ENCODE data around the gene KNL1. TPM values are rescaled to one million over a fixed set of nuclear protein-coding genes. Genes with fewer than 3 reads are reported as not detected.

KNL1 gene
- total and polyA plus RNA-seq, 10 of the 15 experiments (the other 5 are each of a cell fraction or from before 2014, with no cell fraction given): 10.9 to 55.5 (median 28.4) TPM

DNA sequence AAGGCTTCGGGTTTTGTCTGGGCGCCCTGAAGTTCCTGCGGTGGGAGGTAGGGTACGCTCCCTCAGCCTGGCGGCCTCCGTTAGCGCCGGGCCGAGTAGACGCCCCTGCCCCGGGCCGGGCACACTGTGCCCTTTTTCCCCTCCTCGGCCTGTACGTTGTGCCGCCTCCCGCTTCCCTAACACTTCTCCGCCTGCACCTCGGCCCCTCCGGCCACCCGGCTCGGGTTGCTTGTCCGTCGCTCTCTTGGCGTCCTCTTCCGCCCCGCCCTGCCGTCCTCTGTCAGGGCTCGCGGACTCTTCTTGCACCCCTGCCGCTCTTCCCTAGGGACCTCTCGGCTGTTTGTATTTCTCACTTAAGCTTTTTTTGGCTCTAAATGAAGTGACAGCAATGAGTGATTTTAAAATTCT lies 384 bp downstream of the KNL1 start (continued):
- TF ChIP-seq, protein P1, sequence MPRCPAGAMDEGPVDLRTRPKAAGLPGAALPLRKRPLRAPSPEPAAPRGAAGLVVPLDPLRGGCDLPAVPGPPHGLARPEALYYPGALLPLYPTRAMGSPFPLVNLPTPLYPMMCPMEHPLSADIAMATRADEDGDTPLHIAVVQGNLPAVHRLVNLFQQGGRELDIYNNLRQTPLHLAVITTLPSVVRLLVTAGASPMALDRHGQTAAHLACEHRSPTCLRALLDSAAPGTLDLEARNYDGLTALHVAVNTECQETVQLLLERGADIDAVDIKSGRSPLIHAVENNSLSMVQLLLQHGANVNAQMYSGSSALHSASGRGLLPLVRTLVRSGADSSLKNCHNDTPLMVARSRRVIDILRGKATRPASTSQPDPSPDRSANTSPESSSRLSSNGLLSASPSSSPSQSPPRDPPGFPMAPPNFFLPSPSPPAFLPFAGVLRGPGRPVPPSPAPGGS (IDR thresholded peaks at IDR 0.05; ENCODE audit: borderline replicate concordance, insufficient read depth, low read depth, low read length, poor library complexity, severe bottlenecking): no peak
- no peak for TF ChIP-seq JUNB (IDR thresholded peaks at IDR 0.05)
- TF ChIP-seq SPI1 (IDR thresholded peaks at IDR 0.05; ENCODE audit: borderline replicate concordance, insufficient read depth, low read depth, low read length): peak; percentile 2; the same call in 1 of the 2 replicates
- TF ChIP-seq MEF2B (IDR thresholded peaks at IDR 0.05; ENCODE audit: partially characterized antibody, poor library complexity, severe bottlenecking): peak; percentile 95
- no peak for TF ChIP-seq ZNF217 (IDR thresholded peaks at IDR 0.05)
- no peak for TF ChIP-seq CBX5 (IDR thresholded peaks at IDR 0.05; ENCODE audit: low read depth)
- no peak for TF ChIP-seq KLF5 (IDR thresholded peaks at IDR 0.05; ENCODE audit: partially characterized antibody)
- no peak for TF ChIP-seq RAD51 (IDR thresholded peaks at IDR 0.05)
- TF ChIP-seq ATF7 (IDR thresholded peaks at IDR 0.05; ENCODE audit: low read depth): no peak
- 0 out of 2 replicates have a peak, but pooled peaks have one; percentile 19 for TF ChIP-seq SMARCA5 (IDR thresholded peaks at IDR 0.05)
- TF ChIP-seq, protein P2, sequence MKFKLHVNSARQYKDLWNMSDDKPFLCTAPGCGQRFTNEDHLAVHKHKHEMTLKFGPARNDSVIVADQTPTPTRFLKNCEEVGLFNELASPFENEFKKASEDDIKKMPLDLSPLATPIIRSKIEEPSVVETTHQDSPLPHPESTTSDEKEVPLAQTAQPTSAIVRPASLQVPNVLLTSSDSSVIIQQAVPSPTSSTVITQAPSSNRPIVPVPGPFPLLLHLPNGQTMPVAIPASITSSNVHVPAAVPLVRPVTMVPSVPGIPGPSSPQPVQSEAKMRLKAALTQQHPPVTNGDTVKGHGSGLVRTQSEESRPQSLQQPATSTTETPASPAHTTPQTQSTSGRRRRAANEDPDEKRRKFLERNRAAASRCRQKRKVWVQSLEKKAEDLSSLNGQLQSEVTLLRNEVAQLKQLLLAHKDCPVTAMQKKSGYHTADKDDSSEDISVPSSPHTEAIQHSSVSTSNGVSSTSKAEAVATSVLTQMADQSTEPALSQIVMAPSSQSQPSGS (IDR thresholded peaks at IDR 0.05; ENCODE audit: low read length): no peak
- TF ChIP-seq FOXK2 (IDR thresholded peaks at IDR 0.05): no peak
- 0 out of 2 replicates have a peak, but pooled peaks have one; percentile 25 for TF ChIP-seq MEF2A (IDR thresholded peaks at IDR 0.05; ENCODE audit: insufficient read depth, low read depth, low read length)
- no peak for TF ChIP-seq ZSCAN29 (IDR thresholded peaks at IDR 0.05)
- TF ChIP-seq, protein P3, sequence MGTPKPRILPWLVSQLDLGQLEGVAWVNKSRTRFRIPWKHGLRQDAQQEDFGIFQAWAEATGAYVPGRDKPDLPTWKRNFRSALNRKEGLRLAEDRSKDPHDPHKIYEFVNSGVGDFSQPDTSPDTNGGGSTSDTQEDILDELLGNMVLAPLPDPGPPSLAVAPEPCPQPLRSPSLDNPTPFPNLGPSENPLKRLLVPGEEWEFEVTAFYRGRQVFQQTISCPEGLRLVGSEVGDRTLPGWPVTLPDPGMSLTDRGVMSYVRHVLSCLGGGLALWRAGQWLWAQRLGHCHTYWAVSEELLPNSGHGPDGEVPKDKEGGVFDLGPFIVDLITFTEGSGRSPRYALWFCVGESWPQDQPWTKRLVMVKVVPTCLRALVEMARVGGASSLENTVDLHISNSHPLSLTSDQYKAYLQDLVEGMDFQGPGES (IDR thresholded peaks at IDR 0.05): no peak
- TF ChIP-seq ASH2L (IDR thresholded peaks at IDR 0.05; ENCODE audit: borderline replicate concordance, low read depth): peak; percentile 91; the same call in 1 of the 2 replicates
- TF ChIP-seq, protein P4, sequence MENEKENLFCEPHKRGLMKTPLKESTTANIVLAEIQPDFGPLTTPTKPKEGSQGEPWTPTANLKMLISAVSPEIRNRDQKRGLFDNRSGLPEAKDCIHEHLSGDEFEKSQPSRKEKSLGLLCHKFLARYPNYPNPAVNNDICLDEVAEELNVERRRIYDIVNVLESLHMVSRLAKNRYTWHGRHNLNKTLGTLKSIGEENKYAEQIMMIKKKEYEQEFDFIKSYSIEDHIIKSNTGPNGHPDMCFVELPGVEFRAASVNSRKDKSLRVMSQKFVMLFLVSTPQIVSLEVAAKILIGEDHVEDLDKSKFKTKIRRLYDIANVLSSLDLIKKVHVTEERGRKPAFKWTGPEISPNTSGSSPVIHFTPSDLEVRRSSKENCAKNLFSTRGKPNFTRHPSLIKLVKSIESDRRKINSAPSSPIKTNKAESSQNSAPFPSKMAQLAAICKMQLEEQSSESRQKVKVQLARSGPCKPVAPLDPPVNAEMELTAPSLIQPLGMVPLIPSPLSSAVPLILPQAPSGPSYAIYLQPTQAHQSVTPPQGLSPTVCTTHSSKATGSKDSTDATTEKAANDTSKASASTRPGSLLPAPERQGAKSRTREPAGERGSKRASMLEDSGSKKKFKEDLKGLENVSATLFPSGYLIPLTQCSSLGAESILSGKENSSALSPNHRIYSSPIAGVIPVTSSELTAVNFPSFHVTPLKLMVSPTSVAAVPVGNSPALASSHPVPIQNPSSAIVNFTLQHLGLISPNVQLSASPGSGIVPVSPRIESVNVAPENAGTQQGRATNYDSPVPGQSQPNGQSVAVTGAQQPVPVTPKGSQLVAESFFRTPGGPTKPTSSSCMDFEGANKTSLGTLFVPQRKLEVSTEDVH (IDR thresholded peaks at IDR 0.05; ENCODE audit: low read depth, partially characterized antibody): no peak
- TF ChIP-seq, protein P5, sequence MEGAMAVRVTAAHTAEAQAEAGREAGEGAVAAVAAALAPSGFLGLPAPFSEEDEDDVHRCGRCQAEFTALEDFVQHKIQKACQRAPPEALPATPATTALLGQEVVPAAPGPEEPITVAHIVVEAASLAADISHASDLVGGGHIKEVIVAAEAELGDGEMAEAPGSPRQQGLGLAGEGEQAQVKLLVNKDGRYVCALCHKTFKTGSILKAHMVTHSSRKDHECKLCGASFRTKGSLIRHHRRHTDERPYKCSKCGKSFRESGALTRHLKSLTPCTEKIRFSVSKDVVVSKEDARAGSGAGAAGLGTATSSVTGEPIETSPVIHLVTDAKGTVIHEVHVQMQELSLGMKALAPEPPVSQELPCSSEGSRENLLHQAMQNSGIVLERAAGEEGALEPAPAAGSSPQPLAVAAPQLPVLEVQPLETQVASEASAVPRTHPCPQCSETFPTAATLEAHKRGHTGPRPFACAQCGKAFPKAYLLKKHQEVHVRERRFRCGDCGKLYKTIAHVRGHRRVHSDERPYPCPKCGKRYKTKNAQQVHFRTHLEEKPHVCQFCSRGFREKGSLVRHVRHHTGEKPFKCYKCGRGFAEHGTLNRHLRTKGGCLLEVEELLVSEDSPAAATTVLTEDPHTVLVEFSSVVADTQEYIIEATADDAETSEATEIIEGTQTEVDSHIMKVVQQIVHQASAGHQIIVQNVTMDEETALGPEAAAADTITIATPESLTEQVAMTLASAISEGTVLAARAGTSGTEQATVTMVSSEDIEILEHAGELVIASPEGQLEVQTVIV (IDR thresholded peaks at IDR 0.05; ENCODE audit: borderline replicate concordance, partially characterized antibody): no peak

Measured in GM12878 (cell line).